ENCODE measurements around the gene PDXK. TPM values are rescaled to one million over a fixed set of nuclear protein-coding genes. Genes with fewer than 3 reads are reported as not detected.

PDXK gene
- total RNA-seq, 1 donor from 2014 or later, result 195 TPM

GRCh38 chr21:43808367-43808766 is 89.4 kb downstream of the PDXK start:
- intact Hi-C loops (cut with DNase I), result no loop called here
- TF ChIP-seq, protein P1, sequence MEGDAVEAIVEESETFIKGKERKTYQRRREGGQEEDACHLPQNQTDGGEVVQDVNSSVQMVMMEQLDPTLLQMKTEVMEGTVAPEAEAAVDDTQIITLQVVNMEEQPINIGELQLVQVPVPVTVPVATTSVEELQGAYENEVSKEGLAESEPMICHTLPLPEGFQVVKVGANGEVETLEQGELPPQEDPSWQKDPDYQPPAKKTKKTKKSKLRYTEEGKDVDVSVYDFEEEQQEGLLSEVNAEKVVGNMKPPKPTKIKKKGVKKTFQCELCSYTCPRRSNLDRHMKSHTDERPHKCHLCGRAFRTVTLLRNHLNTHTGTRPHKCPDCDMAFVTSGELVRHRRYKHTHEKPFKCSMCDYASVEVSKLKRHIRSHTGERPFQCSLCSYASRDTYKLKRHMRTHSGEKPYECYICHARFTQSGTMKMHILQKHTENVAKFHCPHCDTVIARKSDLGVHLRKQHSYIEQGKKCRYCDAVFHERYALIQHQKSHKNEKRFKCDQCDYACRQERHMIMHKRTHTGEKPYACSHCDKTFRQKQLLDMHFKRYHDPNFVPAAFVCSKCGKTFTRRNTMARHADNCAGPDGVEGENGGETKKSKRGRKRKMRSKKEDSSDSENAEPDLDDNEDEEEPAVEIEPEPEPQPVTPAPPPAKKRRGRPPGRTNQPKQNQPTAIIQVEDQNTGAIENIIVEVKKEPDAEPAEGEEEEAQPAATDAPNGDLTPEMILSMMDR (IDR thresholded peaks at IDR 0.05), result no peak
- no peak overlapping the region for H3K27ac ChIP-seq
- DNase-seq, result no peak
- no peak for ATAC-seq
- no peak overlapping the region for H3K4me3 ChIP-seq
- H3K27me3 ChIP-seq (ENCODE audit: low read depth), result no peaks in the 10 kb centered on the region
- H3K4me1 ChIP-seq, result peaks cover 24% of the 10 kb centered on the region
- H3K36me3 ChIP-seq, result peaks cover 20% of the 10 kb centered on the region
- no peaks in the 10 kb centered on the region for H3K9me3 ChIP-seq

DNA sequence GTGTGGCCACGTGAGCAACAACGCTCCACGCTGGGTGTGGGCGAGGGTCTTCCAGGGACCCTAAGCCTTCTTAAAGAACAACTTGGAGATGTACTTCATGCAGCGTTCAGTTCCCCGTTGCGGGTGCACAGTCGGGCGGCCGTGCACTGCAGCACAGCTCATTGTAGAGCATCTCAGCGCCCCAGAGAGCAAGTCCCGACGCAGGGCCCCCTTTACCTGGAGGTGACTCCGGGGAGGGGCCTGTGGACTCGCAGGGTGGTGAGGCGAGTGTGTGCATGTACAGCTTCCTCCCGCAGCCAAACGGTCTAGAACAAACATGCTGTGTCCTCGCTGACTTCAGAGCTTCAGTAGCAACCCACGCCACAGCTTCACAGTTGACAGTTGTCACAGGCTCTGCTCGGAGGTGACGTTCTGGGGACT is 89.9 kb downstream of the PDXK start:
- Histone ChIP-seq H3K27ac (no peak overlapping the region), H3K36me3 (peaks cover 15% of the 10 kb centered on the region), H3K9me3 (no peaks in the 10 kb centered on the region), H3K27me3 (ENCODE audit: low read depth) (no peaks in the 10 kb centered on the region), H3K4me1 (peaks cover 24% of the 10 kb centered on the region), H3K4me3 (no peak overlapping the region)
- DNase-seq (no peak), ATAC-seq (no peak)
- TF ChIP-seq, protein P1 (IDR thresholded peaks at IDR 0.05), result no peak
- intact Hi-C loops (cut with DNase I), result no loop called here

DNA sequence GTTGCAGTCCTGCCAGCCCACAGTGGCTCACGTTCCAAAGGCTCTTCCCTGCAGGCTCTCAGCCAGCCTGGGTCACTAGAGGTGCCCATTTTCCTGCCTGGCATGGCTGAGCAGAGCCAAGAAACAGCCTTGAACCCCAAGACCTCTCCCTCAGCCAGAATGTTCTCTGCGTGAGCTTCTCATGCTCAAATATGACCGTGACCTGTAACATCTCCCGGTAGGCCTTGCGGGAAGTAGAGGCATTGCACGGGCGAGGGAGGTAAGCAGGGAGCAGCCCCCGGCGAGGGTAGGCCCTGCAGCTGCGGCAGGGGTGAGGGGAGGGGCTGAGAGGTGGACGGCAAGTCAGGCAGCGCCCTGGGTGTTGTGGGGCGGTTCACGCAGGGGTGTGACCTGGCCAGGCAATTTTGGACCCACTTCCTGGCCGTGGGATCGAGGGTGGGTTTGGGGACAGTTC is 90.4 kb downstream of the PDXK start:
- H3K27me3 ChIP-seq (ENCODE audit: low read depth), result no peaks in the 10 kb centered on the region
- no peaks in the 10 kb centered on the region for H3K9me3 ChIP-seq
- intact Hi-C loops (cut with DNase I), result no loop called here
- H3K27ac ChIP-seq, result no peak overlapping the region
- H3K4me1 ChIP-seq, result peaks cover 24% of the 10 kb centered on the region
- no peak for DNase-seq
- peaks cover 10% of the 10 kb centered on the region for H3K36me3 ChIP-seq
- TF ChIP-seq, protein P1 (IDR thresholded peaks at IDR 0.05), result no peak
- H3K4me3 ChIP-seq, result no peak overlapping the region
- no peak for ATAC-seq

GRCh38 chr21:43809853-43810504 is 91.0 kb downstream of the PDXK start:
- intact Hi-C loops (cut with DNase I), result no loop called here
- TF ChIP-seq, protein P1 (IDR thresholded peaks at IDR 0.05), result no peak
- no peaks in the 10 kb centered on the region for H3K9me3 ChIP-seq
- peaks cover 24% of the 10 kb centered on the region for H3K4me1 ChIP-seq
- H3K27ac ChIP-seq, result no peak overlapping the region
- H3K27me3 ChIP-seq (ENCODE audit: low read depth), result no peaks in the 10 kb centered on the region
- ATAC-seq (no peak), DNase-seq (peak; percentile 75)
- peaks cover 10% of the 10 kb centered on the region for H3K36me3 ChIP-seq
- H3K4me3 ChIP-seq, result no peak overlapping the region

- DNase-seq (peak; percentile 94), ATAC-seq (peak; percentile 89 to 94)
- intact Hi-C loops (cut with DNase I), result no loop called here
- no peak overlapping the region for H3K27ac ChIP-seq
- H3K4me3 ChIP-seq, result peak overlapping the region; percentile 47
- H3K27me3 ChIP-seq (ENCODE audit: low read depth), result no peaks in the 10 kb centered on the region
- H3K9me3 ChIP-seq, result no peaks in the 10 kb centered on the region
- H3K36me3 ChIP-seq, result peaks cover 10% of the 10 kb centered on the region
- H3K4me1 ChIP-seq, result peaks cover 24% of the 10 kb centered on the region
- TF ChIP-seq, protein P1 (IDR thresholded peaks at IDR 0.05), result peak; percentile 96
These were observed 91.8 kb downstream of the PDXK start for GRCh38 chr21:43810505-43811261.

Data from lower lobe of right lung (tissue), 2 donors.